T-helper 1 cell treated with Interleukin-12 subunit alpha and Interleukin-12 subunit beta and Interleukin-4 antibody, amounts not matched to agents 30 ng/mL and 1 ng/mL, for 36 hours (primary cell): ENCODE measurements around the gene PKDREJ. TPM values are rescaled to one million over a fixed set of nuclear protein-coding genes. Genes with fewer than 3 reads are reported as not detected.

Source experiments
- intact Hi-C: fragments of 100-400 bp; cut with micrococcal nuclease; formaldehyde crosslinking; loops from one replicate; pipeline ENCODE4 v1.15.1; 2024
- total RNA-seq: library from RNA; stranded (reverse); gene quantifications from 2 replicates; pipeline ENCODE4 v1.2.3, GENCODE V29; 2022

Gene PKDREJ
- total RNA-seq, 1 donor from 2014 or later: not detected

- intact Hi-C loops: no loop called here
Observed at GRCh38 chr22:46239261-46240048, 23.7 kb downstream of the PKDREJ start.

- intact Hi-C loops: no loop called here
Observed at GRCh38 chr22:46238541-46238940, 24.6 kb downstream of the PKDREJ start.

GRCh38 chr22:46237453-46238124 is 25.6 kb downstream of the PKDREJ start:
- intact Hi-C loops: no loop called here

- intact Hi-C loops: no loop called here
Observed at GRCh38 chr22:46234969-46235368, 28.2 kb downstream of the PKDREJ start.

- intact Hi-C loops: no loop called here
Observed at GRCh38 chr22:46233231-46233630, 29.9 kb downstream of the PKDREJ start.

GRCh38 chr22:46230262-46230901 is 32.8 kb downstream of the PKDREJ start:
- intact Hi-C loops: no loop called here

GRCh38 chr22:46229701-46230100 is 33.4 kb downstream of the PKDREJ start:
- intact Hi-C loops: no loop called here

GRCh38 chr22:46226577-46226976 is 36.6 kb downstream of the PKDREJ start:
- intact Hi-C loops: no loop called here

- intact Hi-C loops: no loop called here
Observed at GRCh38 chr22:46225631-46226030, 37.5 kb downstream of the PKDREJ start.

- intact Hi-C loops: no loop called here
Observed at GRCh38 chr22:46224898-46225290, 38.2 kb downstream of the PKDREJ start.

GRCh38 chr22:46224044-46224897 is 38.9 kb downstream of the PKDREJ start:
- intact Hi-C loops: no loop called here

- intact Hi-C loops: no loop called here
Observed at GRCh38 chr22:46220921-46221320, 42.2 kb downstream of the PKDREJ start.

- intact Hi-C loops: no loop called here
Observed at GRCh38 chr22:46219636-46220035, 43.5 kb downstream of the PKDREJ start.

- intact Hi-C loops: no loop called here
Observed at GRCh38 chr22:46214616-46215015, 48.5 kb downstream of the PKDREJ start.

GRCh38 chr22:46214149-46214548 is 49.0 kb downstream of the PKDREJ start:
- intact Hi-C loops: no loop called here

- intact Hi-C loops: no loop called here
Observed at GRCh38 chr22:46213052-46213451, 50.1 kb downstream of the PKDREJ start.

- intact Hi-C loops: no loop called here
Observed at GRCh38 chr22:46212195-46212594, 50.9 kb downstream of the PKDREJ start.

- intact Hi-C loops: no loop called here
Observed at GRCh38 chr22:46209262-46209661, 53.9 kb downstream of the PKDREJ start.
